GM18519 (cell line): ENCODE results near the gene RACK1.

Source experiments
- ATAC-seq: cut with Tn5 transposase; IDR thresholded peaks from one replicate; pipeline ENCODE4 v1.9.1; 2021; ENCODE audit warnings: mild to moderate bottlenecking, moderate library complexity; ENCODE audit not compliant: unreplicated experiment, low FRiP score

The RACK1 gene

GRCh38 chr5:181199881-181200638 is 43.6 kb downstream of the RACK1 start:
- no peak for ATAC-seq

GRCh38 chr5:181198905-181199519 is 44.7 kb downstream of the RACK1 start:
- ATAC-seq = peak; percentile 46

GRCh38 chr5:181198106-181198685 is 45.5 kb downstream of the RACK1 start:
- ATAC-seq = no peak

- ATAC-seq = no peak
Observed at GRCh38 chr5:181197326-181197951, 46.3 kb downstream of the RACK1 start.

- no peak for ATAC-seq
Observed at GRCh38 chr5:181195249-181195761, 48.4 kb downstream of the RACK1 start.

- ATAC-seq = no peak
Observed at GRCh38 chr5:181194489-181195248, 49.0 kb downstream of the RACK1 start.

GRCh38 chr5:181193656-181194055 is 50.0 kb downstream of the RACK1 start:
- no peak for ATAC-seq

- ATAC-seq = no peak
Observed at GRCh38 chr5:181192337-181193046, 51.2 kb downstream of the RACK1 start.

- peak; percentile 42 for ATAC-seq
Observed at GRCh38 chr5:181191526-181192336, 52.0 kb downstream of the RACK1 start.

GRCh38 chr5:181190711-181191525 is 52.8 kb downstream of the RACK1 start:
- ATAC-seq = peak; percentile 1

GRCh38 chr5:181189962-181190710 is 53.6 kb downstream of the RACK1 start:
- no peak for ATAC-seq

GRCh38 chr5:181189363-181189961 is 54.2 kb downstream of the RACK1 start:
- ATAC-seq = no peak

GRCh38 chr5:181188700-181189362 is 54.9 kb downstream of the RACK1 start:
- ATAC-seq = no peak

- no peak for ATAC-seq
Observed at GRCh38 chr5:181187500-181188213, 56.0 kb downstream of the RACK1 start.

- ATAC-seq = no peak
Observed at GRCh38 chr5:181186986-181187499, 56.7 kb downstream of the RACK1 start.
